ENCODE data around the gene SELENOH.

- TF ChIP-seq, protein P1, sequence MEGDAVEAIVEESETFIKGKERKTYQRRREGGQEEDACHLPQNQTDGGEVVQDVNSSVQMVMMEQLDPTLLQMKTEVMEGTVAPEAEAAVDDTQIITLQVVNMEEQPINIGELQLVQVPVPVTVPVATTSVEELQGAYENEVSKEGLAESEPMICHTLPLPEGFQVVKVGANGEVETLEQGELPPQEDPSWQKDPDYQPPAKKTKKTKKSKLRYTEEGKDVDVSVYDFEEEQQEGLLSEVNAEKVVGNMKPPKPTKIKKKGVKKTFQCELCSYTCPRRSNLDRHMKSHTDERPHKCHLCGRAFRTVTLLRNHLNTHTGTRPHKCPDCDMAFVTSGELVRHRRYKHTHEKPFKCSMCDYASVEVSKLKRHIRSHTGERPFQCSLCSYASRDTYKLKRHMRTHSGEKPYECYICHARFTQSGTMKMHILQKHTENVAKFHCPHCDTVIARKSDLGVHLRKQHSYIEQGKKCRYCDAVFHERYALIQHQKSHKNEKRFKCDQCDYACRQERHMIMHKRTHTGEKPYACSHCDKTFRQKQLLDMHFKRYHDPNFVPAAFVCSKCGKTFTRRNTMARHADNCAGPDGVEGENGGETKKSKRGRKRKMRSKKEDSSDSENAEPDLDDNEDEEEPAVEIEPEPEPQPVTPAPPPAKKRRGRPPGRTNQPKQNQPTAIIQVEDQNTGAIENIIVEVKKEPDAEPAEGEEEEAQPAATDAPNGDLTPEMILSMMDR (IDR thresholded peaks at IDR 0.05), result no peak
- peak; percentile 49 for TF ChIP-seq POLR2A (IDR thresholded peaks at IDR 0.05)
These were observed 37.2 kb downstream of the SELENOH start for GRCh38 chr11:57778318-57779037.
